ENCODE data around the gene RHOD.

The RHOD gene

GRCh38 chr11:67051945-67052488 is 4.6 kb upstream of the RHOD start:
- H3K4me3 ChIP-seq = no peak overlapping the region
- peak overlapping the region in 1 of 2 donors; percentile 7 for H3K27ac ChIP-seq
- no peak for DNase-seq (ENCODE audit: low spot score)
- TF ChIP-seq, protein P1, sequence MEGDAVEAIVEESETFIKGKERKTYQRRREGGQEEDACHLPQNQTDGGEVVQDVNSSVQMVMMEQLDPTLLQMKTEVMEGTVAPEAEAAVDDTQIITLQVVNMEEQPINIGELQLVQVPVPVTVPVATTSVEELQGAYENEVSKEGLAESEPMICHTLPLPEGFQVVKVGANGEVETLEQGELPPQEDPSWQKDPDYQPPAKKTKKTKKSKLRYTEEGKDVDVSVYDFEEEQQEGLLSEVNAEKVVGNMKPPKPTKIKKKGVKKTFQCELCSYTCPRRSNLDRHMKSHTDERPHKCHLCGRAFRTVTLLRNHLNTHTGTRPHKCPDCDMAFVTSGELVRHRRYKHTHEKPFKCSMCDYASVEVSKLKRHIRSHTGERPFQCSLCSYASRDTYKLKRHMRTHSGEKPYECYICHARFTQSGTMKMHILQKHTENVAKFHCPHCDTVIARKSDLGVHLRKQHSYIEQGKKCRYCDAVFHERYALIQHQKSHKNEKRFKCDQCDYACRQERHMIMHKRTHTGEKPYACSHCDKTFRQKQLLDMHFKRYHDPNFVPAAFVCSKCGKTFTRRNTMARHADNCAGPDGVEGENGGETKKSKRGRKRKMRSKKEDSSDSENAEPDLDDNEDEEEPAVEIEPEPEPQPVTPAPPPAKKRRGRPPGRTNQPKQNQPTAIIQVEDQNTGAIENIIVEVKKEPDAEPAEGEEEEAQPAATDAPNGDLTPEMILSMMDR (IDR thresholded peaks at IDR 0.05) = no peak

- Histone ChIP-seq H3K27ac (peak overlapping the region; percentile 88), H3K4me3 (no peak overlapping the region)
- DNase-seq (ENCODE audit: low spot score) = no peak
- TF ChIP-seq, protein P1 (IDR thresholded peaks at IDR 0.05) = no peak
Measured at GRCh38 chr11:67052891-67053290, 3.8 kb upstream of the RHOD start.

DNA sequence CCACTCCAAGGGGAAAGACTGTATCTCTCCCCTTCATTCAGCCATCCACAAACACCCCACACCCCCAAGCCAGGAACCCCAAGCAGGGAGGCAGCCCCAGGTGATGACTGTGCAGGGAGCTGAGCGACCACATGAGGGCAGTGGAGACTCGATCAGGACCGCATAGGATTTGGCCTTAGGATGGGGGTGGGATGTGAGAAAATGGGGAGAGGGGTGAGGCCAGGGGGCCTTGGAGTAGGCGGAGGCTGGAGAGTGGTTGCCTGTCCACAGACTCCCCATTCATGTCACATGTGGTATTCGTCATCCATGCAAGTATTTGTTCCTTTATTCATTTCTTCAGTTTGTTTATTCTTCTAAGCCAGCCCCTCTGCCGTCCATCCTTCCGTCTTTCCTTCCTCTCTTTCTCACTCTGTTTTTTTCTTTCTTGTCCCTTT is 2.7 kb upstream of the RHOD start:
- TF ChIP-seq, protein P1 (IDR thresholded peaks at IDR 0.05) = peak; percentile 54
- Histone ChIP-seq H3K4me3 (no peak overlapping the region), H3K27ac (peak overlapping the region; percentile 88)
- DNase-seq (ENCODE audit: low spot score) = no peak

- DNase-seq (ENCODE audit: low spot score) = peak; percentile 91
- peak overlapping the region; percentile 88 for H3K27ac ChIP-seq
- H3K4me3 ChIP-seq = no peak overlapping the region
- TF ChIP-seq, protein P1 (IDR thresholded peaks at IDR 0.05) = no peak
Measured at GRCh38 chr11:67054346-67054835, 2.3 kb upstream of the RHOD start.

- H3K4me3 ChIP-seq = peak overlapping the region; percentile 79
- TF ChIP-seq, protein P1 (IDR thresholded peaks at IDR 0.05) = no peak
- DNase-seq (ENCODE audit: low spot score) = no peak
- H3K27ac ChIP-seq = peak overlapping the region; percentile 88
Measured at GRCh38 chr11:67054836-67055523, 1.7 kb upstream of the RHOD start.

DNA sequence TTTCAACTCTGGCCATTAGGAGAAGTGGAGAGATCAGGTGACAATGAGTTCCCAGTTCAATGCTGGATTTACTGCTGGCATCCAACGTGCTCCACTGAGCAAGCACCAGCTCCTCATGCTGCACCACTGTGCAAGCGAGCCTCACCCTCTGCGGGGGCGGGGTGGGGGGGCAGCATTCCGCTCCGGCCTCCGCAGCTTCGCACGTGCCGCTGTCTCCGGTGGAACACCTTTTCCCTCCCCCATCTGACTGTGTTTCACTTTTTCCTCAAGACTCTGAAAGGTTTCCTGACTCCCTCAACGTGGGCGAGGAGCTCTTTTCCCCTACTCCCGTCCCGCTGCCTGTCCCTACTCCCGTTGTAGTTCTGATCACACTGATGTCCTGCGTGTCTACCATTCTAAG is 835 bp upstream of the RHOD start:
- DNase-seq (ENCODE audit: low spot score) = no peak
- TF ChIP-seq, protein P1 (IDR thresholded peaks at IDR 0.05) = no peak
- peak overlapping the region; percentile 79 for H3K4me3 ChIP-seq
- H3K27ac ChIP-seq = peak overlapping the region; percentile 88

DNA sequence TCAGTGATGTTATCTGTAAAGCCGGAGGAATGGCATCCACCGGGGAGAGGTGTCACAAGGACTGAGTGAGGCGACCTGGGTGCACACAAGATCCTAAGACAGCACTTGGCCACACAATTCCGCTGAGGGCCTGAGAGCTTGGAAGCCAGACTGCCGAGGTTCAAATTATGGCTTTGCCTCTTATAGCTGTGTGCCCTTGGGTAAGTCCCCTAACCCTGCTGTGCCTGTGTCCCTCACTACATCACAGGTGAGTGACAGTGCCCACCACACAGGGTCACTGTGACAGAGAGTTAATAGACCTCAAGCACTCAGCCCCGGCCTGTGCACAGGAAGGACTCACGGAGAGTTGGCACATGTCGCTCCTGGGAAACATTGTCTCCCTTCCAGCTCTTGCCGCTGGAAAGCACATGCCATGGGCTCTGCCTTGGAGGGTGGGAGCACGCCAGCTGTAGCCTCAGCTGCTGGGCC is 592 bp downstream of the RHOD start:
- no peak for DNase-seq (ENCODE audit: low spot score)
- Histone ChIP-seq H3K4me3 (peak overlapping the region; percentile 79), H3K27ac (peak overlapping the region; percentile 88)
- TF ChIP-seq, protein P1 (IDR thresholded peaks at IDR 0.05) = no peak

Measured in coronary artery (tissue), 2 donors.